GM18519 (cell line): ENCODE results near the gene WDFY2.

Experiments used
- ATAC-seq: cut with Tn5 transposase; IDR thresholded peaks from one replicate; pipeline ENCODE4 v1.9.1; 2021; ENCODE audit warnings: mild to moderate bottlenecking, moderate library complexity; ENCODE audit not compliant: unreplicated experiment, low FRiP score

Gene WDFY2

GRCh38 chr13:51729866-51730553 is 145.7 kb downstream of the WDFY2 start:
- no peak for ATAC-seq

- ATAC-seq: no peak
Observed at GRCh38 chr13:51730927-51731326, 146.7 kb downstream of the WDFY2 start.

GRCh38 chr13:51731759-51732158 is 147.5 kb downstream of the WDFY2 start:
- ATAC-seq: no peak

GRCh38 chr13:51733374-51734298 is 149.4 kb downstream of the WDFY2 start:
- no peak for ATAC-seq

GRCh38 chr13:51734786-51735185 is 150.5 kb downstream of the WDFY2 start:
- no peak for ATAC-seq

- ATAC-seq: no peak
Observed at GRCh38 chr13:51737609-51738008, 153.3 kb downstream of the WDFY2 start.

GRCh38 chr13:51738226-51738905 is 154.1 kb downstream of the WDFY2 start:
- ATAC-seq: no peak

- ATAC-seq: no peak
Observed at GRCh38 chr13:51739027-51739764, 154.9 kb downstream of the WDFY2 start.

- no peak for ATAC-seq
Observed at GRCh38 chr13:51740698-51741097, 156.4 kb downstream of the WDFY2 start.

GRCh38 chr13:51742031-51742430 is 157.8 kb downstream of the WDFY2 start:
- ATAC-seq: no peak

GRCh38 chr13:51742611-51743010 is 158.3 kb downstream of the WDFY2 start:
- no peak for ATAC-seq

- no peak for ATAC-seq
Observed at GRCh38 chr13:51745243-51745642, 161.0 kb downstream of the WDFY2 start.

- no peak for ATAC-seq
Observed at GRCh38 chr13:51746802-51747201, 162.5 kb downstream of the WDFY2 start.

- no peak for ATAC-seq
Observed at GRCh38 chr13:51747438-51748434, 163.5 kb downstream of the WDFY2 start.

- no peak for ATAC-seq
Observed at GRCh38 chr13:51756651-51757050, 172.4 kb downstream of the WDFY2 start.

GRCh38 chr13:51758691-51759090 is 174.4 kb downstream of the WDFY2 start:
- ATAC-seq: no peak

- ATAC-seq: no peak
Observed at GRCh38 chr13:51759240-51759639, 175.0 kb downstream of the WDFY2 start.

GRCh38 chr13:51760592-51760991 is 176.3 kb downstream of the WDFY2 start:
- no peak for ATAC-seq

- ATAC-seq: no peak
Observed at GRCh38 chr13:51761643-51762350, 177.5 kb downstream of the WDFY2 start.
